Islet precursor cell (in vitro differentiated cells): ENCODE data around the gene NSUN3.

ENCODE experiments used
- DNase-seq: peaks from one replicate; pipeline ENCODE4 v3.0.0-alpha.2; 2018

Gene NSUN3

GRCh38 chr3:94132777-94133176 is 69.9 kb downstream of the NSUN3 start:
- DNase-seq = no peak

GRCh38 chr3:94136133-94136532 is 73.3 kb downstream of the NSUN3 start:
- DNase-seq = no peak

- no peak for DNase-seq
Measured at GRCh38 chr3:94137377-94137776, 74.5 kb downstream of the NSUN3 start.

- no peak for DNase-seq
Measured at GRCh38 chr3:94146455-94146854, 83.6 kb downstream of the NSUN3 start.

GRCh38 chr3:94147012-94147411 is 84.2 kb downstream of the NSUN3 start:
- DNase-seq = no peak

- no peak for DNase-seq
Measured at GRCh38 chr3:94150113-94150512, 87.3 kb downstream of the NSUN3 start.

GRCh38 chr3:94156626-94157025 is 93.8 kb downstream of the NSUN3 start:
- no peak for DNase-seq

GRCh38 chr3:94158512-94158911 is 95.7 kb downstream of the NSUN3 start:
- no peak for DNase-seq

- DNase-seq = no peak
Measured at GRCh38 chr3:94159062-94159828, 96.4 kb downstream of the NSUN3 start.

GRCh38 chr3:94162700-94163099 is 99.8 kb downstream of the NSUN3 start:
- DNase-seq = peak; percentile 81

- DNase-seq = no peak
Measured at GRCh38 chr3:94167346-94167745, 104.5 kb downstream of the NSUN3 start.

GRCh38 chr3:94167796-94168195 is 104.9 kb downstream of the NSUN3 start:
- no peak for DNase-seq

- DNase-seq = peak; percentile 54
Measured at GRCh38 chr3:94171954-94172353, 109.1 kb downstream of the NSUN3 start.

- no peak for DNase-seq
Measured at GRCh38 chr3:94172695-94173310, 109.9 kb downstream of the NSUN3 start.

- no peak for DNase-seq
Measured at GRCh38 chr3:94173673-94174434, 111.0 kb downstream of the NSUN3 start.

- no peak for DNase-seq
Measured at GRCh38 chr3:94175677-94176076, 112.8 kb downstream of the NSUN3 start.

- DNase-seq = no peak
Measured at GRCh38 chr3:94176988-94177745, 114.3 kb downstream of the NSUN3 start.
